Esophagus muscularis mucosa (tissue), 4 donors: ENCODE results near the gene PLCH2. TPM values are rescaled to one million over a fixed set of nuclear protein-coding genes. Genes with fewer than 3 reads are reported as not detected.

Experiments used
- DNase-seq: peaks from one replicate; pipeline ENCODE4 v3.0.0-alpha.2; 2017; ENCODE audit errors: extremely low spot score
- H3K27ac ChIP-seq, 4 donors: fragments of 200-600 bp; sonication (generic); replicated peaks in 1 of 4; 1 replicate in 3 of 4; 2 replicates in 1 of 4; pipeline ENCODE4 v1.5.1; 2016 to 2019; ENCODE audit warnings: mild to moderate bottlenecking in 1 of 4
- H3K27me3 ChIP-seq, 4 donors: fragments of 200-600 bp; sonication (generic); one replicate each; pipeline versions ENCODE4 v1.5.1 to v1.6.0; 2016 to 2019
- H3K36me3 ChIP-seq, 4 donors: fragments of 200-600 bp; sonication (generic); one replicate each; pipeline ENCODE4 v1.5.1; 2016 to 2019
- H3K4me1 ChIP-seq, 4 donors: fragments of 200-600 bp; sonication (generic); one replicate each; pipeline ENCODE4 v1.5.1; 2016 to 2019
- H3K4me3 ChIP-seq, 4 donors: fragments of 200-600 bp; sonication (generic); 1 replicate in 2 of 4; 2 replicates in 2 of 4; pipeline ENCODE4 v1.5.1; 2016 to 2019; ENCODE audit warnings: mild to moderate bottlenecking in 4 of 4, moderate library complexity in 1 of 4
- H3K9me3 ChIP-seq, 4 donors: fragments of 200-600 bp; sonication (generic); 1 replicate in 3 of 4; 2 replicates in 1 of 4; pipeline ENCODE4 v1.5.1; 2016 to 2019
- CTCF ChIP-seq, 3 experiments: fragments of 200-600 bp in 2 of 3; fragments of 450-650 bp in 1 of 3; sonication (generic) in 2 of 3; IDR thresholded peaks; one replicate each; pipeline ENCODE4 v1.5.1; 2017 to 2019; ENCODE audit warnings: antibody characterized with exemption in 3 of 3, mild to moderate bottlenecking in 2 of 3, moderate library complexity in 1 of 3
- EP300 ChIP-seq: sonication (generic); formaldehyde crosslinking; IDR thresholded peaks from one replicate; pipeline ENCODE4 v1.6.1; 2017; ENCODE audit warnings: antibody characterized with exemption
- POLR2A ChIP-seq: fragments of 450-650 bp; IDR thresholded peaks from one replicate; pipeline ENCODE4 v1.6.1; 2017; ENCODE audit warnings: antibody characterized with exemption, moderate library complexity, mild to moderate bottlenecking, low read depth
- POLR2AphosphoS5 ChIP-seq, 2 donors: sonication (generic); formaldehyde crosslinking; IDR thresholded peaks; one replicate each; pipeline ENCODE4 v1.6.1; 2017; ENCODE audit warnings: antibody characterized with exemption in 2 of 2
- WGBS: methylation state at CpG from one replicate; pipeline ENCODE4 v1.1.5; 2018; 5-methylcytosine and 5-hydroxymethylcytosine counted together
- intact Hi-C: fragments of 100-400 bp; cut with DNase I; formaldehyde crosslinking; loops from one replicate; pipeline ENCODE4 v1.15.1; 2023
- total RNA-seq, 4 donors: library from RNA; depleted of rRNA; stranded (reverse); fragments of >200 nt; gene quantifications; one replicate each; pipeline versions ENCODE4 v1.1.0 to v1.2.1, GENCODE V29; 2016

The PLCH2 gene
- total RNA-seq, 4 donors from 2014 or later, result 0.06 to 0.42 (median 0.26) TPM

- WGBS, result 87% methylated on average over 2 of the region's 2 CpGs
- H3K36me3 ChIP-seq, result no peaks in the 10 kb centered on the region
- H3K4me3 ChIP-seq, result no peak overlapping the region
- H3K4me1 ChIP-seq, result no peaks in the 10 kb centered on the region
- H3K27ac ChIP-seq, result no peak overlapping the region
- intact Hi-C loops, result no loop called here
- DNase-seq, result no peak
- TF ChIP-seq EP300 (no peak), POLR2AphosphoS5 (IDR thresholded peaks at IDR 0.05) (no peak), POLR2A (no peak), CTCF (IDR thresholded peaks at IDR 0.05) (no peak)
- H3K27me3 ChIP-seq, result peaks cover 0 to 20% (median 0%) of the 10 kb centered on the region in 4 donors
- peaks cover 0 to 17% (median 11%) of the 10 kb centered on the region in 4 donors for H3K9me3 ChIP-seq
Observed at GRCh38 chr1:2488688-2489087, 12.6 kb downstream of the PLCH2 start.

- no peak for DNase-seq
- Histone ChIP-seq H3K27ac (no peak overlapping the region), H3K4me3 (no peak overlapping the region), H3K36me3 (no peaks in the 10 kb centered on the region), H3K4me1 (no peaks in the 10 kb centered on the region), H3K27me3 (peaks cover 0 to 20% (median 0%) of the 10 kb centered on the region in 4 donors), H3K9me3 (peaks cover 0 to 17% (median 11%) of the 10 kb centered on the region in 4 donors)
- 88% methylated on average over 10 of the region's 14 CpGs for WGBS
- intact Hi-C loops, result no loop called here
- TF ChIP-seq EP300 (no peak), POLR2A (no peak), POLR2AphosphoS5 (IDR thresholded peaks at IDR 0.05) (no peak), CTCF (IDR thresholded peaks at IDR 0.05) (no peak)
Observed at GRCh38 chr1:2489615-2490014, 13.5 kb downstream of the PLCH2 start.

- Histone ChIP-seq H3K27ac (no peak overlapping the region), H3K4me1 (no peaks in the 10 kb centered on the region), H3K27me3 (peaks cover 0 to 26% (median 0%) of the 10 kb centered on the region in 4 donors), H3K4me3 (no peak overlapping the region), H3K9me3 (peaks cover 0 to 17% (median 11%) of the 10 kb centered on the region in 4 donors), H3K36me3 (no peaks in the 10 kb centered on the region)
- intact Hi-C loops, result no loop called here
- TF ChIP-seq POLR2A (no peak), POLR2AphosphoS5 (IDR thresholded peaks at IDR 0.05) (no peak), CTCF (IDR thresholded peaks at IDR 0.05) (no peak), EP300 (no peak)
- no peak for DNase-seq
- WGBS, result 64% methylated on average over 5 of the region's 13 CpGs
Observed at GRCh38 chr1:2492091-2492490, 16.0 kb downstream of the PLCH2 start.

- intact Hi-C loops, result no loop called here
- 61% methylated on average over 7 of the region's 19 CpGs for WGBS
- Histone ChIP-seq H3K4me1 (no peaks in the 10 kb centered on the region), H3K27ac (no peak overlapping the region), H3K9me3 (peaks cover 0 to 14% (median 11%) of the 10 kb centered on the region in 4 donors), H3K27me3 (peaks cover 0 to 35% (median 0%) of the 10 kb centered on the region in 4 donors), H3K36me3 (no peaks in the 10 kb centered on the region), H3K4me3 (no peak overlapping the region)
- no peak for TF ChIP-seq CTCF (IDR thresholded peaks at IDR 0.05)
- TF ChIP-seq EP300, result no peak
- TF ChIP-seq POLR2AphosphoS5 (IDR thresholded peaks at IDR 0.05), result no peak
- no peak for TF ChIP-seq POLR2A
- DNase-seq, result no peak
Observed at GRCh38 chr1:2493218-2493617, 17.1 kb downstream of the PLCH2 start.

GRCh38 chr1:2493691-2494322 is 17.7 kb downstream of the PLCH2 start:
- Histone ChIP-seq H3K27me3 (peaks cover 0 to 40% (median 0%) of the 10 kb centered on the region in 4 donors), H3K9me3 (peaks cover 0 to 8% (median 7%) of the 10 kb centered on the region in 4 donors), H3K4me1 (no peaks in the 10 kb centered on the region), H3K27ac (no peak overlapping the region), H3K36me3 (no peaks in the 10 kb centered on the region), H3K4me3 (no peak overlapping the region)
- intact Hi-C loops, result no loop called here
- TF ChIP-seq POLR2A (no peak), CTCF (IDR thresholded peaks at IDR 0.05) (no peak), POLR2AphosphoS5 (IDR thresholded peaks at IDR 0.05) (no peak), EP300 (no peak)
- 74% methylated on average over 17 of the region's 24 CpGs for WGBS
- DNase-seq, result no peak
